Parathyroid adenoma (tissue), 2 donors: Measurements from ENCODE around the gene IL6R.

Experiments used
- H2AFZ ChIP-seq: fragments of 300-600 bp; sonication (generic); one replicate; pipeline ENCODE4 v1.7.0; 2017; ENCODE audit warnings: antibody characterized with exemption, mild to moderate bottlenecking
- H3K27ac ChIP-seq: fragments of 300-600 bp; sonication (generic); one replicate; pipeline ENCODE4 v1.7.0; 2017
- H3K27me3 ChIP-seq: fragments of 300-600 bp; sonication (generic); one replicate; pipeline ENCODE4 v1.7.0; 2017; ENCODE audit warnings: low read length; ENCODE audit not compliant: control insufficient read depth, insufficient read depth
- H3K36me3 ChIP-seq: fragments of 300-600 bp; sonication (generic); one replicate; pipeline ENCODE4 v1.7.0; 2017; ENCODE audit warnings: low read length; ENCODE audit not compliant: control insufficient read depth, insufficient read depth
- H3K4me1 ChIP-seq: fragments of 300-600 bp; sonication (generic); one replicate; pipeline ENCODE4 v1.7.0; 2017; ENCODE audit warnings: control low read depth
- H3K4me2 ChIP-seq: fragments of 300-600 bp; sonication (generic); one replicate; pipeline ENCODE4 v1.7.0; 2017; ENCODE audit warnings: low read length
- H3K4me3 ChIP-seq: fragments of 300-600 bp; sonication (generic); one replicate; pipeline ENCODE4 v1.7.0; 2017; ENCODE audit warnings: low read depth, low read length
- H3K79me2 ChIP-seq: fragments of 300-600 bp; sonication (generic); one replicate; pipeline ENCODE4 v1.7.0; 2017; ENCODE audit warnings: control low read depth
- H3K9ac ChIP-seq: fragments of 300-600 bp; sonication (generic); one replicate; pipeline ENCODE4 v1.7.0; 2017; ENCODE audit warnings: mild to moderate bottlenecking
- H3K9me3 ChIP-seq: fragments of 300-600 bp; sonication (generic); one replicate; pipeline ENCODE4 v1.7.0; 2017; ENCODE audit warnings: low read length; ENCODE audit not compliant: control insufficient read depth
- TF ChIP-seq, protein P1 (sequence below): fragments of 300-600 bp; sonication (generic); IDR thresholded peaks from one replicate; pipeline ENCODE4 v1.7.0; 2017; ENCODE audit warnings: antibody characterized with exemption, mild to moderate bottlenecking
- donor health status: primary hyperparathyroidism.

Gene IL6R

DNA sequence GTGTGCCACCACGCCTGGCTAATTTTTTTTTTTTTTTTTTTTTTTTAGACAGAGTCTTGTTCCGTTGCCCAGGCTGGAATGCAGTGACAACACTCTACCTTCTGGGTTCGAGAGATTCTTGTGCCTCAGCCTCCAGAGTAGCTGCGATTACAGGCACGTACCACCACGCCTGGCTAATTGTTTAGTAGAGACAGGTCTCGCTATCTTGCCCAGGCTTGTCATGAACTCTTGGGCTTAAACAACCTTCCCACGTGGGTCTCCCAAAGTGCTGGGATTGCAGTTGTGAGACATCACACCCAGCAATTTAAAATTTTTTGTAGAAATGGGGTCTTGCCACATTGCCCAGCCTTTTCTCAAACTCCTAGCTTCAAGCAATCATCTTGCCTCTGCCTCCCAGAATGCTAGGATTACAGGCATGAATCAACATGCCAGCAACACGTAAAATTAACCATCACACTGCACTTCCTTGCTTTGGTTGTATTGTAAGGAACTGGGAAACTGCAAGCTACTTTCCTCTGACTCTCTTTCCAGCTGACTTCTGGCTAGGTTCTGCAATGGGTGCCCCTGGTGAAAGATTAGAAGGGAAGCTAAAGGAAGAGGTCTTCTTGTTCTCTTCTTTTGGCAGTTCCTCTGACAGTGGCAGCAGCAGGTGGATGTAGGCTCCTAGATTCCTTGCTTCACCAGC is 13.9 kb upstream of the IL6R start:
- H3K4me2 ChIP-seq, result no peak overlapping the region
- no peaks in the 10 kb centered on the region for H3K9me3 ChIP-seq
- H3K4me1 ChIP-seq, result no peaks in the 10 kb centered on the region
- no peaks in the 10 kb centered on the region for H3K36me3 ChIP-seq
- no peak overlapping the region for H3K27ac ChIP-seq
- H3K4me3 ChIP-seq, result no peak overlapping the region
- no peak overlapping the region for H3K9ac ChIP-seq
- no peaks in the 10 kb centered on the region for H3K27me3 ChIP-seq
- TF ChIP-seq, protein P1, sequence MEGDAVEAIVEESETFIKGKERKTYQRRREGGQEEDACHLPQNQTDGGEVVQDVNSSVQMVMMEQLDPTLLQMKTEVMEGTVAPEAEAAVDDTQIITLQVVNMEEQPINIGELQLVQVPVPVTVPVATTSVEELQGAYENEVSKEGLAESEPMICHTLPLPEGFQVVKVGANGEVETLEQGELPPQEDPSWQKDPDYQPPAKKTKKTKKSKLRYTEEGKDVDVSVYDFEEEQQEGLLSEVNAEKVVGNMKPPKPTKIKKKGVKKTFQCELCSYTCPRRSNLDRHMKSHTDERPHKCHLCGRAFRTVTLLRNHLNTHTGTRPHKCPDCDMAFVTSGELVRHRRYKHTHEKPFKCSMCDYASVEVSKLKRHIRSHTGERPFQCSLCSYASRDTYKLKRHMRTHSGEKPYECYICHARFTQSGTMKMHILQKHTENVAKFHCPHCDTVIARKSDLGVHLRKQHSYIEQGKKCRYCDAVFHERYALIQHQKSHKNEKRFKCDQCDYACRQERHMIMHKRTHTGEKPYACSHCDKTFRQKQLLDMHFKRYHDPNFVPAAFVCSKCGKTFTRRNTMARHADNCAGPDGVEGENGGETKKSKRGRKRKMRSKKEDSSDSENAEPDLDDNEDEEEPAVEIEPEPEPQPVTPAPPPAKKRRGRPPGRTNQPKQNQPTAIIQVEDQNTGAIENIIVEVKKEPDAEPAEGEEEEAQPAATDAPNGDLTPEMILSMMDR, result no peak
- H3K79me2 ChIP-seq, result no peaks in the 10 kb centered on the region
- H2AFZ ChIP-seq, result no peak overlapping the region

DNA sequence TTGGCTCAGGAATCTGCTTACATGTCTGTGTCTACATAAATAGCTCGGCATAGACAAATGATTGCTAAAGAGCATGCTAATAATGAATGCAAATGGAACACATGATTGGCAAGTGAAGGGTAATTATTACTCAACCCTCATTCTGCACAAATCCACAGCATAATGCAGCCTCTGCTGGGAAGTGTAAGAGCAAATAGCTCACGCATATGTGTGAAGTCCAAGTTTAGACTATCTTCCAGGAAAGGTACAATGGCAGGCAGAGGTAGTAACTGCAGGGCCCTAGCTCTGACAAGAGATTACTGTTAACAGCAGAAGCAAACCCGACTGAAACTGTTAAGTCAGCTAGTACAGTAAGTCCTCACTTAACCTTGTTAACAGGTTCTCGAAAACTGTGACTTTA is 7.0 kb upstream of the IL6R start:
- TF ChIP-seq, protein P1, result no peak
- no peak overlapping the region for H2AFZ ChIP-seq
- no peaks in the 10 kb centered on the region for H3K36me3 ChIP-seq
- no peak overlapping the region for H3K4me3 ChIP-seq
- no peak overlapping the region for H3K4me2 ChIP-seq
- H3K9ac ChIP-seq, result no peak overlapping the region
- no peaks in the 10 kb centered on the region for H3K27me3 ChIP-seq
- H3K27ac ChIP-seq, result no peak overlapping the region
- H3K9me3 ChIP-seq, result no peaks in the 10 kb centered on the region
- no peaks in the 10 kb centered on the region for H3K79me2 ChIP-seq
- no peaks in the 10 kb centered on the region for H3K4me1 ChIP-seq

DNA sequence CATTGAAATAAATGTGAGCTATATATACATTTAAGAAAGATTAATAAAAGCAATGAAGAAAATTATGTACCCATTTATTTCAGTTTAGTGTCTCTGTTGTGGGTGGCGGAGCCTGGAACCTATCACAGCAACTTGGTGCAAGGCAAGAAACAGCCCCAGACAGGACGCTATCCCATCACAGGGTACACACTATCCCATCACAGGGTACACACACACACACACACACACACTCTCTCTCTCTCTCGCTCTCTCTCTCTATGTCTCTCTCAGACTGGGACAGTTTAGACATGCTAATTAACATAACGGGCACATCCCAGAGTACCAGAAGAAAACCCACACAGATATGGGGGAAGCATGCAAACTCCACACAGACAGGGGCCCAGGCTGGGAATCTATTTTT is 6.5 kb upstream of the IL6R start:
- Histone ChIP-seq H3K27me3 (no peaks in the 10 kb centered on the region), H2AFZ (no peak overlapping the region), H3K36me3 (no peaks in the 10 kb centered on the region), H3K79me2 (no peaks in the 10 kb centered on the region), H3K9me3 (no peaks in the 10 kb centered on the region), H3K4me2 (no peak overlapping the region), H3K9ac (no peak overlapping the region), H3K4me3 (no peak overlapping the region), H3K4me1 (no peaks in the 10 kb centered on the region), H3K27ac (no peak overlapping the region)
- TF ChIP-seq, protein P1, result no peak

DNA sequence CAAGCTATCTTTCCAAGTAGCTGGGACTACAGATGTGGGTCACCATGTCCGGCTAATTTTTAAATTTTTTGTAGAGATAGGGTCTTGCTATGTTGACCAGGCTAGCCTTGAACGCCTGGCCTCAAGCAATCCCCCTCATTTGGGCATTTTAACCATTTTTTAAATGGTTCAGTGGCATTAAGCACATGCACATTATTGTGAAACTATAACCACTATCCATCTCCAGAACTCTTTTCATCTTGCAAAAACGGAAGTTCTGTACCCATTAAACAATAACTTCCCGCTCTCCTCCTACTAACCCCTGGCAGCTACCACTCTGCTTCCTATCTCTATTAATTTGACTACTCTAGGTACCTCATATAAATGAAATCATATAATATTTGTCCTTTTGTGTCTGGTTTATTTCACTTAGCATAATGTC is 4.8 kb upstream of the IL6R start:
- H3K36me3 ChIP-seq, result no peaks in the 10 kb centered on the region
- H3K4me2 ChIP-seq, result no peak overlapping the region
- H3K27me3 ChIP-seq, result no peaks in the 10 kb centered on the region
- H3K4me1 ChIP-seq, result no peaks in the 10 kb centered on the region
- H3K4me3 ChIP-seq, result no peak overlapping the region
- H3K9me3 ChIP-seq, result no peaks in the 10 kb centered on the region
- TF ChIP-seq, protein P1, result no peak
- no peak overlapping the region for H3K27ac ChIP-seq
- H3K79me2 ChIP-seq, result no peaks in the 10 kb centered on the region
- H3K9ac ChIP-seq, result no peak overlapping the region
- H2AFZ ChIP-seq, result no peak overlapping the region

DNA sequence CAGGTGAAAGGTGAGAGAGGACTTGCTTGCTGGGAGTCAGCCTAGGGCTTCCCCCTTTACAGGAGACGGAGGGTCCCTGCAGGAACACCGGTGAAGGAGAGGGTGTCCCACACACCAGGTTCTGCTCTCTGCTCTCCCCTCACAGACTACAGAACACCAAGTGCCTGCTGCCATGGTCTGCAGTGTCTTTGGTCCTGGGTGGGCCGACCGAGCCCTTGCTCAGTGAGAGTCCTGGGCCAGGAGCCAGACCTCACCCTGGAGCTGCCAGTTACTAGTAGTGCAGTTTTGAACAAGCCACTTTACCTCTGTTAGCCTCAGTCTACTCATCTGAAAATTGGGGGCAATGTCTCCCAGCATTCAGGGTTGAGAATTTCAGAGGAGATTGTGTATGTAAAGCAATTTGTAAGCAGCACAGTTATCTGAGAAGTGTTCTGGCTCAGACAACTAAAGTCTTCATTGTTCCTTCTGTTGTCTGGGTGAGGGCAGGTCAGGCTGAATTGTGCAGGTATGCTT is 2.7 kb upstream of the IL6R start:
- H3K27ac ChIP-seq, result no peak overlapping the region
- no peaks in the 10 kb centered on the region for H3K27me3 ChIP-seq
- no peak overlapping the region for H3K9ac ChIP-seq
- H3K4me2 ChIP-seq, result no peak overlapping the region
- no peaks in the 10 kb centered on the region for H3K4me1 ChIP-seq
- no peaks in the 10 kb centered on the region for H3K79me2 ChIP-seq
- no peak overlapping the region for H2AFZ ChIP-seq
- no peaks in the 10 kb centered on the region for H3K9me3 ChIP-seq
- H3K36me3 ChIP-seq, result no peaks in the 10 kb centered on the region
- TF ChIP-seq, protein P1, result no peak
- H3K4me3 ChIP-seq, result no peak overlapping the region
